Superior temporal gyrus (tissue), 1 donor: ENCODE results near the gene MYO1A.
"Not testable (repeated sequence)": the region's sequence is repeated elsewhere in the genome, so short reads cannot be mapped to it uniquely, and the experiment has no call there.

ENCODE experiments used
- DNase-seq: peaks from one replicate; pipeline ENCODE4 v3.0.0-alpha.2; 2016; ENCODE audit errors: extremely low spot score

Gene MYO1A

GRCh38 chr12:57046947-57047890 is 2.7 kb downstream of the MYO1A start:
- no peak for DNase-seq

- no peak for DNase-seq
These were observed 3.7 kb downstream of the MYO1A start for GRCh38 chr12:57046086-57046791.

- DNase-seq: no peak
These were observed 5.0 kb downstream of the MYO1A start for GRCh38 chr12:57044889-57045288.

- no peak for DNase-seq
These were observed 5.5 kb downstream of the MYO1A start for GRCh38 chr12:57044468-57044867.

GRCh38 chr12:57042695-57043094 is 7.2 kb downstream of the MYO1A start:
- no peak for DNase-seq

- no peak for DNase-seq
These were observed 9.2 kb downstream of the MYO1A start for GRCh38 chr12:57040750-57041149.

- no peak for DNase-seq
These were observed 9.7 kb downstream of the MYO1A start for GRCh38 chr12:57040211-57040610.

GRCh38 chr12:57039016-57039798 is 10.7 kb downstream of the MYO1A start:
- DNase-seq: no peak

GRCh38 chr12:57037264-57037663 is 12.7 kb downstream of the MYO1A start:
- no peak for DNase-seq

- no peak for DNase-seq
These were observed 16.5 kb downstream of the MYO1A start for GRCh38 chr12:57033431-57033830.

GRCh38 chr12:57031789-57032188 is 18.1 kb downstream of the MYO1A start:
- DNase-seq: no peak

- no peak for DNase-seq
These were observed 18.7 kb downstream of the MYO1A start for GRCh38 chr12:57031138-57031725.

- DNase-seq: no peak
These were observed 20.5 kb downstream of the MYO1A start for GRCh38 chr12:57029457-57029856.

- no peak for DNase-seq
These were observed 22.1 kb downstream of the MYO1A start for GRCh38 chr12:57027805-57028153.

GRCh38 chr12:57027011-57027804 is 22.7 kb downstream of the MYO1A start:
- no peak for DNase-seq

- no peak for DNase-seq
These were observed 24.7 kb downstream of the MYO1A start for GRCh38 chr12:57025196-57025595.

GRCh38 chr12:57022324-57022723 is 27.6 kb downstream of the MYO1A start:
- DNase-seq: not testable (repeated sequence)

GRCh38 chr12:57019983-57020719 is 29.8 kb downstream of the MYO1A start:
- no peak for DNase-seq

GRCh38 chr12:57018906-57019305 is 31.0 kb downstream of the MYO1A start:
- DNase-seq: no peak

GRCh38 chr12:57018353-57018752 is 31.6 kb downstream of the MYO1A start:
- DNase-seq: not testable (repeated sequence)
